Activated CD4-positive, alpha-beta T cell treated with anti-CD3 and anti-CD28 coated beads for 1 hour (primary cell): ENCODE measurements around the gene DDAH1.
A peak's percentile ranks its signal among the peaks of the same experiment; 100 is the strongest.

ENCODE experiments used
- DNase-seq: peaks from one replicate; pipeline ENCODE4 v3.0.0-alpha.2; 2020

Gene DDAH1

DNA sequence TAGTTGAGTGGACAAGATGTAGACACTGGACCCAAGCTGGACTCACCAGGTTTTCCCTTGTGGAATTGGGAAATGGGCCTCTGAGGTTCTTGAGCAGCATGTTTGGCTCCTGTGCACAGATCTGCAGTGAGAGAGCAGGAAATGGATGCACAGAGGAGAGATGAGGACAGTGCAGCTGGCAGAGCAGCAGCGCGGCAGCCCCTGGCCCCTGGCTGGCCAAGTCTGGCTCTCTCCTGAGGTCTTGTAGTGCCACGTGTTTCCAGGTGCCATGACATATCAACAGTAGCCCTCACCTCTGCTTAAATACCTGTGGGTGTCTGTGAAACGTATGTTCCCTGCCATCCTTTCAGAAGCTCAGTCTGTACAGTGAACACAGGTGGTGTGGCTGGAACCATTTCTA is 169.3 kb downstream of the DDAH1 start:
- DNase-seq = no peak

DNA sequence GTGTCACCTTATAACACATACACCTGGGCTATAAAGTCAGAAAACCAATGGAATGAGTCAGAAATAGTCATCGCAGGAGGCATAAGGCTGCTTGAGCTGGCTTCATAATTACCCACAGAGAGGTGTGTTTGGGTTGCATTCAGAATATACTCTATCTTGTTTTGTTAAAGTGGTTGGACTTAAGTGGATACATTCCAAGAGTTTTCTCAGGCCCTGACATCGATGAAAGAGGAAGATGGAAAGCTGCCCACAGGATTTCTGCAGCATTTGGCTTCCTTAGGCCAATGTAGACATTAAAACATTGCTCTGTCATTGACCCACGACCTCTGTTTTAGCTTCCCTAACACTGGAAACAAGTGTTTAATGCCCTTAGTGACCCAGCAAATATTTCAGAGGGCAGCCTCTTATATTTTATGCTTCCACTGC is 169.9 kb downstream of the DDAH1 start:
- no peak for DNase-seq

DNA sequence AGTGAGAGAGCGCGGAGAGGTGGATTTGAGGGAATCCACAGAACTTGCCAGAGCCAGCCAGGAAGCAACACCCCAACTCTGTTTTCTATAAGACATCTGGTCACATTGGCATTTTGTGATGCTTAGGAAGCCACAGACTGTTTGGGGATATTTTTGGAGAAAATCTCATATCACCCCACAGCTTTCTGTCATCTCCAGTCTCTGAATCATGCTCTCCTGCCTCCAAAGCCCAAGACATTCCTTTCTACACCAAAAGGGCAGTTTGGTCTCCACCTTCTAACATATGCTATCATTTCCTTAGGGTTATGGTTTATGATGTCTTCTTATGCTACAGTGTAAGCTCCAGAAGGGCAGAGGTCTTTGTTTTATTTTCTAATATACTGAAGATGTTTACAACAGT is 174.1 kb downstream of the DDAH1 start:
- DNase-seq = no peak

DNA sequence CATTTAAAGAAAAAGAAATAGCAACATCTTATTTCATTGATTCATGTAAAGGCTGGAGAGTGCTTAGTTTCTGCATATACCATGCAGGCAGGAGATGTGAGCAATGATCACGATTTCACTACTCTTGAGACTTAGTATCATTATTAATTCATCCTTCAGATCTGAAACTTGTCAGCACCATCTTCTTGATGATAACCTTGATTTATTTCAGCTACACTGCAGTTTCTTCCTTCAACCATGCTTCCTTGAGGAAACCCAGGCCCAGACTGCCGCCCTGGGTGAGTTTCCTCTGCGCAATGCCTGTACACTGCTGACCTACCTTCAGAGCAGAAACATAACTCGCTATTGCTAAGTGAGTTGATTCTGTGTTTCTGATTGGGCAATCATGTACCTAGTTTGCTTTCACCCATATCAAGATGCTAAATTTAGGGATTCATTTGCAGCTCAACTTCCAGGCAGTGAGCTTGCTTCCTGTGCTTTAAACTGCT is 175.1 kb downstream of the DDAH1 start:
- no peak for DNase-seq

DNA sequence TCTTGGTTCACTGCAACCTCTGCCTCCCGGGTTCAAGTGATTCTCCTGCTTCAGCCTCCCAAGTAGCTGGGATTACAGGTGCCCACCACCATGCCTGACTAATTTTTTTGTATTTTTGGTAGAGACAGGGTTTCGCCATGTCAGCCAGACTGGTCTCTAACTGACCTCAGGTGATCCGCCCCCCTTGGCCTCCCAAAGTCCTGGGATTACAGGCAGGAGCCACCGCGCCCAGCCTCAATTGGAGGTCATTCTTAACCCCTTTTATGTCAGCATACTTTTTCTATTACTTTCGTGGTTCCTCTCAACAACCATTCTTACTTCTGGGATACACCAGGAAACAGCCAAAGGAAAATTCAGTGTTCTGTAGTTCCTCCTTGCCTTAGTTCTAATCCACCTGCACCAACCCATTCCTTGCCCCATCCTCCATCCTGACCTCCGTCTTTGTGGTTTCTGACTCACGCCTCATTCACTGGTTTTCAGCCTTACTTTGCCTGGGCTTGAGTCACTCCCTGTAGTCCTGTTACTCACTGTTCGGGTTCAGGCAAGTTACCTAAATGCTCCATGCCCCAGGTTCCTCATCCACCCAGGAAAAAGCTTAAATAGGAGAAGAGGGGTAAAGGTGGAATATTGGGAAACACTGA is 175.6 kb downstream of the DDAH1 start:
- DNase-seq = no peak

DNA sequence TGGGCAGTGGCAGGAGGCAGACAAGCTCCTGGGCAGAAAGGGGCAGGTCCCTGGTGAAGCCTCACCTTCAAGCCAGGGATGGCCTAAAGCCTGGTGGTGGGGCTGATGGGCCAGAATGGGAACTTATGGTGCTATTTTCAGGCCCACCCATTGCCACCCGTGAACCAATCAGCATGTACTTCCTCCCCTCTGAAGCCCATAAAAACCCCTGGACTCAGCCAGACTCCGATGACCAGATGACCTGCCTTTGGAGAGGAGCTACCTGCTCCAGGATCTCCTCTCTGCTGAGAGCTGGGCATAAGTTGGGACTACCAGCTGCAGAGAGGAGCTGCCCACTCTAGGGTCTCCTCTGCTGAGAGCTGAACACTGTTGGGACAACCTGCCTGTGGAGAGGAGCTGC is 180.8 kb downstream of the DDAH1 start:
- no peak for DNase-seq

DNA sequence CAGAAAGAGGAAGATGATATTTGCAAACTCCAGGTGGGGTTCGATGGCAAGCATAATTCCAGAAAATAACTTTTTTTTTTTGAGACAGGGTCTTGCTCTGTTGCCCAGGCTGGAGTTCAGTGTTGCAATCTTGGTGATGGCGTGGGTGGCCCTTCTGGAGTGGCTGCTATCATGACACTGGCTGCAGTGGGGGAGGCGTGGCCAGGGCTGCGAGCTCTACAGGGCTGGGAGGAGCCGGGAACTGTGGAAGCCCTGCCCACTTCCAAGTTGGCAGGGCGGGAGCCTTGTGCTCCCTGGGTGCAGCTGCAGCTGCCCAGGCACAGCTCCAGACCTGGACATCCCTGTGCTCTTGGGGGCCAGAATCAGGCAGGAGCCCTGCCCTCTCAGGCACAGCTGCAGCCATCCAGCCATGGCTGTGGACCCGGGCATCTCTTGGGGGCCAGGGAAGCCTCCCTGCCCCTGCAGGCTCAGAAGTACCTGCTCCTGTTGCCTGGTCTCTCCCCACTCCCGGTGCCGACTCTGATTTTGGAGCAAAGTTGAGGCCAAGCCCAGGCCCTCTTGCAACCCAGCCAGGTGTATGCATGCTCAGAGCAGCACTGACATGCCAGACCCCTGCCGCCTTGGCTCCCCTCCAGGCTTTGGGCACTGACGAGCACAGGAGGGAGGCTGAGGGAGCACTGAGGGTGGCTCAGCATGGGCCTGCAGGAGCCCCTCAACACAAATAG is 181.3 kb downstream of the DDAH1 start:
- no peak for DNase-seq

DNA sequence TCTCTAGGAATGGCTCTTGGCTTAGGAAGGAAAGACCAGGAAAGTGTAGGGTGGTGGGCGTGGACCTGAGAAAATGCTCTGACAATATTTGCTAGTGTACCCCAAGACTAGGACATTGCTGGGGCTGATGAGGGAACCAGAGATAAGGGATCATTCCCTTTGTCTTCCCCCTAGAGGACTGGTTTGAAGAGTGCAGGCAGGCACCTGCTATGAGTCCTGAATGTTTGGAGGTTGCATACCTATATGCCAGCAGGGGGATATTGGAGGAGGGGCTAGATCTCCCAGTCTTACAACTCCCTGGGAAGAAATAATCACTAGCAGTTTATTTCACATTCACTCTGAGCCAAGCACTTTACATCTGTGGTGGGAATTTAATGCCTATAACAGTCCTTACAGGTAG is 182.5 kb downstream of the DDAH1 start:
- DNase-seq = no peak

DNA sequence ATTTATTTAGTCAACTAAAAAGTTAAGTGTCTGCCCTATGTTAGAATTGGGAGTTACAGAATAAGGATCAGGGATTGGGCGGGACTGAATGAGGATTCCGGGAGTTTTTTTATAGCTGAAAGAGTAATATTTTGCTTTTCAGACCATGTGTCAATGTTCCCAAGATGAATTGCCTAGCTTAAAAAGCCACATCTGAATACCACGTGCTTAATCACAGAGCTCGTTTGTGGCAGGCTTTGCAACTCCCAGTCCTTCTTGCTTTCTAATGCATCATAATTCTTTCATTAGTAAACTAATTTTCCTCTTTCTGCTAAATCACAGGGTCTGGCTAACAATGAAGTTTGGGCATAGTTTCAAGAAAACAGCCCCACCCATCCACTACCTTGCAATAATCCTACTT is 184.3 kb downstream of the DDAH1 start:
- no peak for DNase-seq

DNA sequence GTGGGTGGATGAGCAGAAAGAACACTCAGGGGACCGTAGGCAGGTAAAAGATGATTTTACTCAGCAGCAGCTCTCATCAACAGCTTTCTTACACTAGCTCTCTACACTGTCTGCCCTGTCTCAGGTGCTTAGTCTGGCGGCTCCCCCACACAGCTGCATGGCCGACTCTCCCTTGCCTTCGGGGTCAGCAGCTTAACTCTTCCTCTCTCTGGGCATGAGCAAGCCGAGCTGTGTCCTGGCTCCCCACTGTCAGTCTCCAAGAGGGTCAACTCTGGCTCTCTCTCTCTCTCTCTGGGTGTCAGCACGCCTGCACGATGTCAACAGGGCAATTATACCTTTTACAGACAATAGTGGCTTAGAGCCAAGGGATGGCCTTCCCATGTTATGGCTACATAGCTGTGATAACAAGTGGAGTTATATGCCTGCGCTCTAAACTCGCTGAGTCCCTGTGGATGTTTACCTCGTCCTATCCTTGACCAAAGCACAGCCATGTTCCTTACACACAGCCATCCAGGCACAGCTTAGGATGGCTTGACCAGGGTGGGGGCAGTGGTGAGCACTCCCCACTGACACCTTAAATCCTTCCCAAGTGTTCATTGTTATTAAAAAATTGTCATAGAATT is 185.4 kb downstream of the DDAH1 start:
- DNase-seq = no peak

DNA sequence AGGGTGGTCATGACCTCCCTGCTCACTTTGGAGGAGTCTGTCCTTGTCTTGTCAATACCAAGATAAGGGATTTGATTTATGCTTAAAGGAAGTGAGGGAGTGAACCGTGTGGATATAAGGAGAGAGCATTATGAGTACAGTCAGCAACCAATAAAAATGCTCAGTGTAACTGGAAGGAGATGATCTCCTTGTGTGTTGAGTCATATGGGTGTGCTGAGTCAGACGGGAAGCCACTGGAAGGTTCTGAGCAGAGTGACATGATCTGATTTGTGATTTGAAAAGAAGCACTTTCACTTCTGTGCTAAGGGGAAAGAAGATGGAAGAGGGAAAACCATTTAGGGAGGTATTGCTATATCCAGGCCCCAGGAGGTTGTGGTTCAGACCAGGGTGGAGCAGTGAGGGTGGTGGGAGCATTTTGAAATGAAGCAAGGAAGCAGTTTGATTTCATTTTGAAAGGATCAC is 186.1 kb downstream of the DDAH1 start:
- peak; percentile 18 for DNase-seq

DNA sequence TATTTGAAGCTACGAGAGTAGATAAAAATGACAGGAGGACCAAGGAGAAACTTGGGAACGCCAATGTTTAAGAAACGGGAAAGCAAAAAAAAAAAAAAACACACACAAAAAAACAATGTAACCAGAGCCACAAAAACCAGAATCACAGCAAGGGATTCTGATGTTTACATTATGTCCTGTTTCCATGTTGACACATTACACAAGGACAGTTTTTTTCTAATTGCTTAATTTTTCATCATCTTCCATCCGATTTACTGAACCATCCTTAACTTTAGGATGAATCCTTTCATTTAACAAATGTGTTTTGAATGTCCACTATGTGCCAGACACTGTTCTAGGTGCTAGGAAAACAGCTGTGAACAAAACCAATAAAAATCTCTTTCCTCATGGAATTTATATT is 187.2 kb downstream of the DDAH1 start:
- no peak for DNase-seq

DNA sequence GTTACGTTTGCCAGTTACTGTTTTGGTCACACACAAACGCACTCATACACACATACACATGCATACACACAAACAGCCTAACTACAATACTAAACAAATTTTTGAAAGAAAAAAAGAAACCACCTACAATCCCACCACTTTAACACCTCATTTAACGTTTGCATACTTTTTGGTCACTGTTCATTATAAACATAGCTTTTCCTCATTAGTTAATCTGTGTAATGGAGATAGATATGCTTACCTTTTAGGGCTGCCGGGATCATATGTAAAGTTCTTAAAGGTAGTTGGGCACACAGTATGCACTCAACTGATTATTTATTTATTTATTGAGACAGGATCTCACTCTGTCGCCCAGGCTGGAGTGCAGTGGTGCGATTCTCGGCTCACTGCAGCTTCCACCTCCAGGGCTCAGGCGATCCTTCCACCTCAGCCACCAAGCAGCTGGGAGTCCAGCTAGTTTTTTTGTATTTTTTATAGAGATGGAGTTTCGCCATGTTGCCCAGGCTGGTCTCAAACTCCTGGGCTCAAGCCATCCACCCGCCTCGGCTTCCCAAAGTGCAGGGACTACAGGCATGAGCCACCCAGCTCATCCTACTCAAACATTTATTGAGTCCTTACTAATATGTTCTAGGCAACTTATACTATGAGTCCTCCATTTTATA is 187.8 kb downstream of the DDAH1 start:
- DNase-seq = no peak

DNA sequence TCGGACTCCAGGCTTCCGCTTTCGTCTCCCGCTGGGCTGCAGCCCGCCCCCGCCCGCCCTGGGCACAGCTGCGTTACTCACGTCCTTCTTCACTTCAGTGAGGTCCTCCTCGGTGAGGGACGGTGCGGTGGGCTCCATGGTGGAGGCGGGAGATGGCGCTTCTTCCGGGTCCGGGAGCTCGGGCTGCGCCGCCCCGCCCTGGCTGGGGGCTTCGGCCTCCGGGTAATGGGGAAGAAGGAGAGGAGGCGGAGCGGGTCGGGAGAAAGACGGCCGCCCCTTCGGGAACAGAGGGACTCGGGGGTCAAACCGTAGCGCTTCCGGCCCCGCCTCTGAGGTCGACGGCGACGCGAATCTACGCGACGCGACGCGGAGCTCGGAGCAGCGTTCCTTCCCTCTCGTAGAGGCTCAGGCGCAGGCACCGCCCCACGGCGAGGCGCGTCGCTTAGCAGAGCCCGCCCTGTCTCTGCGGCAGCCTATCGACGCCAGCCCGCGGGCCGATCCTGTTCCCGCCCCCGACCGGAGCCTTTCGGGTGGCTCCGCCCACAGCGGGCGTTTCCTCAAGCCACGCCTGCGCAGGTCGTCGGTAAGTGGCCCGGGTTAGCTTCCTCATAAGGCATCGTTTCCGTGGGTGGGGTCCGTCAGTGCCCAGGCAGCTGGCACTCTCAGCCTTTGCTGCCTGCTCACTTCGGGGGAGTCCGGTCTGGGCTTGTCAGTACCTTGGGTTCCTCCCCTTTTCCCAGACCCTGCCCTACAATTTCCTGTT is 188.6 kb downstream of the DDAH1 start, which contains the start of gene BCL10:
BCL10 (minus strand) TSS at position 418 of the 763 bp plus-strand sequence; CDS start at position 138, 280 bp downstream.
- DNase-seq = peak; percentile 96

DNA sequence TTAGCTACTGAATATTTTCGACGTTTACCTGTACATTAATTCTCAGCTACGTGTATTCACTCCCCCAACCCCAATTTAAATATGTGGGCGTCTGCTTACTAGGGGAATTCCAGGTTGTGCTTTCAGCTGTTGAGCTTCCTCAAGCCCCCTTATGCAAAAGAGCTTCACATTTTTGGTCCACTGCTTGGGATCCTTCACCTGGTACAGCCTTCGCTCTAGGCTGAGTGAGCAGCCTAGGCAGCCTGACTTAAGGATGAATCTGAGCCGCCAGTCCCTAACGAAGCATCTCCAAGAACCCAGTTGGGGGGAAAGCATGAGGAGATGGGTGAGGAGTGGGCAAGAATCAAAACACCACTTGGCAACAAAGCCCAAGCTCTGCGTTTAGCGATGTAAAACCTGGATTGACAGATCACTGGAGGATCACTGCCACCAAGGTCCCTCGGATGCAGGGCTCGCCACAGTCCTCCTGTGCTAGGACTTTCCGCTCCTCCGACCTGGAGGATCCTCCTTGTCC is 189.2 kb downstream of the DDAH1 start:
- no peak for DNase-seq

DNA sequence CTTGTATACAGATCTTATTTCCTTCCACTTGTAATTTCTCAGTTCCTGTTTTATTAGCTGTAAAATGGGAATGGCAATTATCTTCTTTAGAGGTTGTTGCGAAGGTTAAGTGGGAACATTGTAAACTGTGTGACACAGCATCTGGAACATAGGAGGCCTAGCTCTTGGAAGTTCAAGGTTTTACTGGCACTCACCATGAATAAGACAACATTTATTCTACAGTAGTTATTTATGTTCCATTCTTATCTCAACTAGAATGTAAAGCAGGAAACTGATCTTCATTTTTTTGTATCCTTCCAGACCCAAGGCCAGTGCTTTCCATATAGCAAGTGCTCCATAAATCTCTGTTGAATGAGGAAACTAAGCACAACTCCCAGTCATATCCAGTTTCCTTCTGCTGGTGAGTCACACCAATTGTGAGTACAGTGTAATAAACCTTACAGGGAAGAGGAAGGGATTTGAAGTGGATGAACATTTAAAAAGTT is 189.9 kb downstream of the DDAH1 start:
- DNase-seq = no peak

DNA sequence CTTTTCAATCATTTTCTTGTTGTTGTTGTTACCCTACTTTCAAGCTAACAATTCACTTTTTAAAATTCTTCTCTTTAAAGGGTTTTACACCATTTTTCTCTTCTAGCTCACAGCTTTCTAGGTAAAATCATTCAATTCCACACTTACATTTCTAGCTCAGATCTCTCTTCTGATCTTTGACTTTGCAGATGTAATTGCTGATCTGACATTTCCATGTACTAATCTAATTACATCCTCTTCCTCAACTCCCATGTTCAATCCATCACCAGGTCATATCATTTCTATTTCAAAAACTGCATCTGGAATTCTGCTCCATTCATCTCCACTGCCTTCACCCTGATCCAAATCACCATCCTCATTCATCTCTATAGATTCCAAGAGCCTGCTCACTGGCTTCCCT is 191.6 kb downstream of the DDAH1 start:
- no peak for DNase-seq

DNA sequence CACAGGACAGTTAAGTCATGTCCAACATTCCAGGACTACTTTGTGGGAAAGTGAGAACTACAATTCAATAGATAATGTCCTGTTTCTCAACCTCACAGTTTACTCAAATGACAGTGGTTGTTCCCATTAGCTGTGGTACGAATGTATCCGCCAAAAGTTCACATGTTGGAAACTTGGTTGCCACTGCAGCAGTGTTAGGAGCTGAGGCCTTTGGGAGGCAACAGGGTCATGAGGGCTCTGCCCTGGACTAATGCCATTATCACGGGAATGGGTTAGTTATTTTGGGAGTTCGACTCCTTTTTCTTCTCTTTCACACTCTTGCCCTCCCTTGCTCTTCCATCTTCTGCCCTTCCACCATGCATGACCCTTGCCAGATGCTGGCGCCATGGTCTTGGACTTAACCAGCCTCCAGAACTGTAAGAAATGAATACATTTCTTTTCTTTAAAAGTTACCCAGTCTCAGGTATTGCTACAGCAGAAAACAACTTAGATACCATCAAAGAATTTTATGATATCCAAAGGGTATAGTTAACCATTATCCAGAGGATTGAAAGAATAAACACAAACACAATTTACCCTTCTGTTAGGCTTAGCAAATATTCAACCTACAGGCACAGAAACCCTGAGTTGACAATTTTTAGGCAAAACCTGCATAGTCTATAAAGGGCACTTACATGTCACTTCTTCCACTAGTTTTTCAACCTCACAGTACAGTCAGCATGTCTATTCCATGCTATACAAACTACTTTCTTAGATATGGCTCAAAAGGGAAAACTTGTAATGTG is 196.0 kb downstream of the DDAH1 start:
- DNase-seq = no peak
